PC-3 (cell line): ENCODE measurements around the gene RASL10A. TPM values are rescaled to one million over a fixed set of nuclear protein-coding genes. Genes with fewer than 3 reads are reported as not detected.

Experiments used
- ATAC-seq: fragments of 200-7000 bp; cut with Tn5 transposase; 2 replicates; pipeline ENCODE4 v1.9.1; 2020; ENCODE audit warnings: mild to moderate bottlenecking, moderate library complexity
- BruUV-seq: library from RNA; stranded (reverse); fragments of 400-500 nt; replicated peaks from 2 replicates; lab custom pipeline; 2021; lab: Mats Ljungman, UMichigan
- CTCF ChIA-PET: fragments of 300-600 bp; sonication (Branson Sonifier 250); formaldehyde crosslinking; loops from one replicate; lab custom pipeline; 2022; ENCODE audit warnings: antibody characterized with exemption; lab: Charles Lee
- POLR2A ChIA-PET: fragments of 300-600 bp; sonication (Branson Sonifier 250); formaldehyde crosslinking; loops from one replicate; lab custom pipeline; 2022; ENCODE audit warnings: antibody characterized with exemption; ENCODE audit not compliant: unreplicated experiment; lab: Charles Lee
- DNase-seq: peaks from one replicate; pipeline ENCODE4 v3.0.0-alpha.2; 2015
- H2AFZ ChIP-seq: fragments of 300-600 bp; sonication (generic); 2 replicates; pipeline ENCODE4 v1.6.0; 2016; ENCODE audit warnings: antibody characterized with exemption, low read length
- H3F3A ChIP-seq: fragments of 300-600 bp; sonication (generic); one replicate; pipeline ENCODE4 v1.6.0; 2017; ENCODE audit warnings: antibody characterized with exemption, low read length, control low read depth, mild to moderate bottlenecking; ENCODE audit not compliant: unreplicated experiment
- H3K27ac ChIP-seq: fragments of 300-600 bp; sonication (generic); 2 replicates; pipeline ENCODE4 v1.5.1; 2016; ENCODE audit warnings: mild to moderate bottlenecking, low read length
- H3K27me3 ChIP-seq: fragments of 300-600 bp; sonication (generic); 2 replicates; pipeline ENCODE4 v1.6.1; 2016; ENCODE audit warnings: low read length, mixed read lengths
- H3K36me3 ChIP-seq: fragments of 300-600 bp; sonication (generic); 2 replicates; pipeline ENCODE4 v1.6.1; 2016; ENCODE audit warnings: low read depth, mixed run types, low read length, mixed read lengths
- H3K4me1 ChIP-seq: fragments of 300-600 bp; sonication (generic); 2 replicates; pipeline ENCODE4 v1.5.1; 2016; ENCODE audit warnings: low read length; ENCODE audit not compliant: insufficient read depth
- H3K4me2 ChIP-seq: fragments of 300-600 bp; sonication (generic); 2 replicates; pipeline ENCODE4 v1.6.0; 2016; ENCODE audit warnings: low read length
- H3K4me3 ChIP-seq: fragments of 300-600 bp; sonication (generic); 2 replicates; pipeline ENCODE4 v1.5.1; 2016; ENCODE audit warnings: mild to moderate bottlenecking, low read length, mixed read lengths
- H3K79me2 ChIP-seq: fragments of 300-600 bp; sonication (generic); 2 replicates; pipeline ENCODE4 v1.6.1; 2017; ENCODE audit warnings: low read length, mixed read lengths
- H3K9ac ChIP-seq: fragments of 300-600 bp; sonication (generic); 2 replicates; pipeline ENCODE4 v1.6.0; 2016; ENCODE audit warnings: mild to moderate bottlenecking, low read length
- H3K9me2 ChIP-seq: fragments of 300-600 bp; sonication (generic); replicated peaks from 2 replicates; pipeline ENCODE4 v1.6.1; 2016; ENCODE audit warnings: mixed run types, low read length, mixed read lengths
- H3K9me3 ChIP-seq: fragments of 300-600 bp; sonication (generic); 2 replicates; pipeline ENCODE4 v1.6.1; 2016; ENCODE audit warnings: low read length, mixed read lengths
- H4K20me1 ChIP-seq: fragments of 300-600 bp; sonication (generic); 2 replicates; pipeline ENCODE4 v1.6.1; 2016; ENCODE audit warnings: low read length, mixed read lengths
- EZH2 ChIP-seq: fragments of 300-600 bp; sonication (generic); IDR thresholded peaks from one replicate; pipeline ENCODE4 v1.6.1; 2017; ENCODE audit warnings: antibody characterized with exemption, mild to moderate bottlenecking, low read length; ENCODE audit not compliant: unreplicated experiment
- EZH2phosphoT487 ChIP-seq: fragments of 300-600 bp; sonication (generic); IDR thresholded peaks from 2 replicates; pipeline ENCODE4 v1.6.1; 2018; ENCODE audit warnings: mild to moderate bottlenecking, antibody characterized with exemption, low read length, borderline replicate concordance
- intact Hi-C: fragments of 100-400 bp; cut with micrococcal nuclease; formaldehyde crosslinking; loops from 2 replicates; pipeline ENCODE4 v1.9.0; 2023
- total RNA-seq: library from RNA; depleted of rRNA; stranded (reverse); fragments of >200 nt; gene quantifications from 2 replicates; pipeline ENCODE4 v1.2.3, GENCODE V29; 2014
- TF ChIP-seq, protein P1 (sequence below): fragments of 300-600 bp; sonication (generic); conservative IDR thresholded peaks from 2 replicates; pipeline ENCODE4 v1.5.1; 2017; ENCODE audit warnings: antibody characterized with exemption, low read depth, mild to moderate bottlenecking, low read length

RASL10A gene
- total RNA-seq, 1 experiment from 2014 or later: not detected

DNA sequence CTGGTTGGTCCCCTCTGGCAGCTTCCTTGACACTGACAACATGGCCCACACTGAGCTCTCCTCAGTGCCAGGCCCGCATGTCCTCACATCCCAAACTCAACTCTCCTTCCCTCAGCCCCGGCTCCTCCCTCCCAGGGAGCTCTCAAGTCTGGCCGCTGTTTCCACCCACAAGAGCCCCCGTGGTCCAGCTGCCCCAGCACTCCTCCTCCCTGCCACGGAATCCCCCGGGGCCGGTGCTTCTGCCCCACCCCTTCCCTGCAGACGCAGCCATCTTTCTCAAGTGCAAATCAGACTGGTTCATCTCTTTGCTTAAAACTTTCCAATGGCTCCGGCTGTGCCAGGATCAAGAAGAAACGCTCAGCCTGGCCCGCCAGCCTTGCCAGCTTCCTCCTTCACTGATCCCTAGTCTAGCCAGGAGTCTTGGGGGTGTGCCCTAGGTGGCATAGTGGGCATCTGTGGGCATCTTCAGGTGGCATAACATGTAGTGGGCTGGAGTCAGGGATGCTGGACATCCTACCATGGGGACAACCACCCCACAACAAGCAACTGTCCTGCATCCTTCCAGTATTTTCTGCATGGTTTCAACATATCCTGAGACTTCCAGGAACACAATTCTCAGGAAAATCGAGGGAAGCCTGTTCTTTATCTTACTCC is 22.3 kb upstream of the RASL10A start:
- ChIA-PET CTCF (no interaction called here), POLR2A (no interaction called here)
- no peak for ATAC-seq

DNA sequence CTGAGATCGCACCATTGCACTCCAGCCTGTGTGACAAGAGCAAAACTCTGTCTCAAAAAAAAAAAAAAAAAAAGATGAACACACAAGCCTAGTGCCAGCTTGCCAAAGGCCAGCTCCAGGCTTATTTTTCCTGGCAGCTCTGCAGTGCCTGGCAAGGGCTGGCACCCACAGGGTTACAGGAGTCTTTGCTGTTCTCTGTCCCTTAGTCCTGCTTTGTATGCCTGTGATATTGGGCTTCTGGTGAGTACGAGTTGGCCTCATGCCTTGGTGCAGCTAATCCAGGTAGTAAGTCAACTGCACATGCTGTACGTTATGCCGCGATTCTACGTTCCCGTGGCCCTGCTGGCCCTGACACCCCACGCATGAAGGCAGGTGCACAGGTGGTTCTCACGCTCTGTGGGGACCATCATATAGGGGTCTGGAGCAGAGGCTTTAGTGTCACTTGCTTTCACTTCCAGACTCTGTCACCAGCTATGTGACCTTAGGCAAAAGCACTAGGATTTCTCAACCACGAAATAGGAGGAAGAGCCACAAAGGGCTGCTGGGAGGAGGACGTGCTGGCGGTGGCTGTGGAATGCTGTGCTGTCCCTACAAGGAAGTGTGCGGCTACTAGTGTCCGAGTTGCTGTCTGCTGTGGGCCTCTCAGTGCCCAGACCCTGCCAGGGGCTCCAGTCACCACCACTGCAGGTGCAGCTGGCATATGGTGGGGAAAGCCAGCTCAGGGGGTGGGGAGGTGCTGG is 21.4 kb upstream of the RASL10A start:
- CTCF ChIA-PET: no interaction called here

More for the DNA sequence above, 22.3 kb upstream of the RASL10A start:
- Histone ChIP-seq H3K9ac (no peak overlapping the region), H3K79me2 (no peaks in the 10 kb centered on the region), H3K27ac (no peak overlapping the region), H3F3A (peaks cover 9% of the 10 kb centered on the region), H3K4me1 (peaks cover 43% of the 10 kb centered on the region), H3K4me3 (no peak overlapping the region), H3K9me3 (no peaks in the 10 kb centered on the region), H4K20me1 (peaks cover 5% of the 10 kb centered on the region; the same call in 1 of the 2 replicates), H3K27me3 (no peaks in the 10 kb centered on the region), H2AFZ (no peak overlapping the region), H3K4me2 (no peak overlapping the region), H3K36me3 (peaks cover 30% of the 10 kb centered on the region), H3K9me2 (no peaks in the 10 kb centered on the region)
- no peak for DNase-seq
- no TSS peak for BruUV-seq
- intact Hi-C loops: no loop called here
- TF ChIP-seq EZH2 (no peak), EZH2phosphoT487 (no peak)
- TF ChIP-seq, protein P1, sequence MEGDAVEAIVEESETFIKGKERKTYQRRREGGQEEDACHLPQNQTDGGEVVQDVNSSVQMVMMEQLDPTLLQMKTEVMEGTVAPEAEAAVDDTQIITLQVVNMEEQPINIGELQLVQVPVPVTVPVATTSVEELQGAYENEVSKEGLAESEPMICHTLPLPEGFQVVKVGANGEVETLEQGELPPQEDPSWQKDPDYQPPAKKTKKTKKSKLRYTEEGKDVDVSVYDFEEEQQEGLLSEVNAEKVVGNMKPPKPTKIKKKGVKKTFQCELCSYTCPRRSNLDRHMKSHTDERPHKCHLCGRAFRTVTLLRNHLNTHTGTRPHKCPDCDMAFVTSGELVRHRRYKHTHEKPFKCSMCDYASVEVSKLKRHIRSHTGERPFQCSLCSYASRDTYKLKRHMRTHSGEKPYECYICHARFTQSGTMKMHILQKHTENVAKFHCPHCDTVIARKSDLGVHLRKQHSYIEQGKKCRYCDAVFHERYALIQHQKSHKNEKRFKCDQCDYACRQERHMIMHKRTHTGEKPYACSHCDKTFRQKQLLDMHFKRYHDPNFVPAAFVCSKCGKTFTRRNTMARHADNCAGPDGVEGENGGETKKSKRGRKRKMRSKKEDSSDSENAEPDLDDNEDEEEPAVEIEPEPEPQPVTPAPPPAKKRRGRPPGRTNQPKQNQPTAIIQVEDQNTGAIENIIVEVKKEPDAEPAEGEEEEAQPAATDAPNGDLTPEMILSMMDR: no peak

More for the DNA sequence above, 21.4 kb upstream of the RASL10A start:
- Histone ChIP-seq H3K4me3 (no peak overlapping the region), H3K9me2 (no peaks in the 10 kb centered on the region), H3K9me3 (no peaks in the 10 kb centered on the region), H3K4me1 (peaks cover 40% of the 10 kb centered on the region), H3K36me3 (peaks cover 27% of the 10 kb centered on the region), H3K27ac (no peak overlapping the region), H3F3A (peaks cover 9% of the 10 kb centered on the region), H4K20me1 (peaks cover 5% of the 10 kb centered on the region; the same call in 1 of the 2 replicates), H2AFZ (no peak overlapping the region), H3K27me3 (no peaks in the 10 kb centered on the region), H3K4me2 (no peak overlapping the region), H3K79me2 (no peaks in the 10 kb centered on the region), H3K9ac (no peak overlapping the region)
- no TSS peak for BruUV-seq
- ATAC-seq (no peak), DNase-seq (no peak)
- POLR2A ChIA-PET: no interaction called here
- intact Hi-C loops: no loop called here
- TF ChIP-seq, protein P1: no peak
- TF ChIP-seq EZH2phosphoT487: no peak
- no peak for TF ChIP-seq EZH2
